Liver (tissue), 9 donors: Measurements from ENCODE around the gene BDKRB2. TPM values are rescaled to one million over a fixed set of nuclear protein-coding genes. Genes with fewer than 3 reads are reported as not detected.

ENCODE experiments used
- DNase-seq: peaks from one replicate; pipeline ENCODE4 v3.0.0-alpha.2; 2017; ENCODE audit warnings: low spot score
- H3K27ac ChIP-seq, 2 donors: one replicate each; pipeline ENCODE4 v1.7.0; 2013; ENCODE audit warnings: inconsistent platforms in 2 of 2, low read length in 2 of 2, control low read depth in 1 of 2, low read depth in 1 of 2, mild to moderate bottlenecking in 1 of 2
- H3K27me3 ChIP-seq, 4 donors: one replicate each; pipeline versions ENCODE4 v1.6.1 to v1.7.0; 2013; ENCODE audit warnings: low read length in 3 of 4, inconsistent platforms in 1 of 4, mild to moderate bottlenecking in 1 of 4, moderate library complexity in 1 of 4; ENCODE audit not compliant: control insufficient read depth in 4 of 4, insufficient read depth in 4 of 4
- H3K36me3 ChIP-seq, 4 donors: one replicate each; pipeline versions ENCODE4 v1.6.1 to v1.7.0; 2013; ENCODE audit warnings: low read length in 3 of 4, mild to moderate bottlenecking in 3 of 4, low read depth in 1 of 4, moderate library complexity in 1 of 4; ENCODE audit not compliant: control insufficient read depth in 4 of 4, insufficient read depth in 3 of 4
- H3K4me1 ChIP-seq, 4 donors: one replicate each; pipeline versions ENCODE4 v1.6.1 to v1.7.0; 2013; ENCODE audit warnings: low read length in 3 of 4, mild to moderate bottlenecking in 3 of 4, moderate library complexity in 1 of 4; ENCODE audit not compliant: control insufficient read depth in 4 of 4, insufficient read depth in 4 of 4
- H3K4me3 ChIP-seq, 3 donors: one replicate each; pipeline versions ENCODE4 v1.6.1 to v1.7.0; 2013; ENCODE audit warnings: low read length in 3 of 3, control low read depth in 1 of 3, low read depth in 1 of 3, mild to moderate bottlenecking in 1 of 3
- H3K9ac ChIP-seq, 2 donors: one replicate each; pipeline ENCODE4 v1.7.0; 2013; ENCODE audit warnings: low read length in 2 of 2, mild to moderate bottlenecking in 2 of 2, moderate library complexity in 2 of 2, control low read depth in 1 of 2, low read depth in 1 of 2
- H3K9me3 ChIP-seq, 4 donors: one replicate each; pipeline versions ENCODE4 v1.6.1 to v1.7.0; 2013; ENCODE audit warnings: low read length in 3 of 4; ENCODE audit not compliant: control insufficient read depth in 4 of 4
- CTCF ChIP-seq: fragments of 150-350 bp; IDR thresholded peaks from 2 replicates; pipeline ENCODE4 v1.5.1; 2017; ENCODE audit warnings: improper control_type of control experiment, low read depth, low read length; ENCODE audit not compliant: missing input control
- EGR1 ChIP-seq, 2 donors: IDR thresholded peaks; 2 replicates each; pipeline ENCODE4 v1.6.1; 2016 to 2018; ENCODE audit warnings: antibody characterized with exemption in 2 of 2, low read depth in 2 of 2
- FOXA1 ChIP-seq: IDR thresholded peaks from 2 replicates; pipeline ENCODE4 v1.6.1; 2016; ENCODE audit warnings: antibody characterized with exemption
- FOXA2 ChIP-seq: IDR thresholded peaks from 2 replicates; pipeline ENCODE4 v1.6.1; 2016; ENCODE audit warnings: antibody characterized with exemption
- GABPA ChIP-seq, 2 donors: IDR thresholded peaks in 1 of 2; conservative IDR thresholded peaks in 1 of 2; 2 replicates each; pipeline ENCODE4 v1.6.1; 2016; ENCODE audit warnings: antibody characterized with exemption in 2 of 2, mild to moderate bottlenecking in 1 of 2, moderate library complexity in 1 of 2
- HNF4A ChIP-seq, 2 donors: conservative IDR thresholded peaks; 2 replicates each; pipeline ENCODE4 v1.6.1; 2016; ENCODE audit warnings: antibody characterized with exemption in 2 of 2, mild to moderate bottlenecking in 2 of 2
- HNF4G ChIP-seq: IDR thresholded peaks from 2 replicates; pipeline ENCODE4 v1.6.1; 2016; ENCODE audit warnings: antibody characterized with exemption
- JUND ChIP-seq, 2 donors: IDR thresholded peaks; 2 replicates each; pipeline ENCODE4 v1.6.1; 2016; ENCODE audit warnings: antibody characterized with exemption in 2 of 2
- NR2F2 ChIP-seq: IDR thresholded peaks from 2 replicates; pipeline ENCODE4 v1.6.1; 2016; ENCODE audit warnings: antibody characterized with exemption
- RAD21 ChIP-seq, 2 donors: IDR thresholded peaks; 2 replicates each; pipeline ENCODE4 v1.6.1; 2016; ENCODE audit warnings: antibody characterized with exemption in 2 of 2, mild to moderate bottlenecking in 2 of 2
- REST ChIP-seq: IDR thresholded peaks from 2 replicates; pipeline ENCODE4 v1.6.1; 2016; ENCODE audit warnings: antibody characterized with exemption, mild to moderate bottlenecking
- RXRA ChIP-seq, 2 donors: IDR thresholded peaks; 2 replicates each; pipeline ENCODE4 v1.6.1; 2017 to 2018; ENCODE audit warnings: antibody characterized with exemption in 2 of 2, mild to moderate bottlenecking in 1 of 2
- SP1 ChIP-seq: IDR thresholded peaks from 2 replicates; pipeline ENCODE4 v1.6.1; 2018; ENCODE audit warnings: antibody characterized with exemption, mild to moderate bottlenecking
- TAF1 ChIP-seq: conservative IDR thresholded peaks from 2 replicates; pipeline ENCODE4 v1.6.1; 2016; ENCODE audit warnings: antibody characterized with exemption, mild to moderate bottlenecking
- YY1 ChIP-seq: IDR thresholded peaks from 2 replicates; pipeline ENCODE4 v1.6.1; 2016; ENCODE audit warnings: antibody characterized with exemption, mild to moderate bottlenecking
- WGBS: extraction: QIAGEN DNeasy Blood & Tissue Kit; methylation state at CpG from one replicate; pipeline ENCODE4 v1.1.7; 2013; 5-methylcytosine and 5-hydroxymethylcytosine counted together
- polyA plus RNA-seq, 2 donors: library from polyadenylated mRNA; stranded (reverse) in 1 of 2; unstranded in 1 of 2; fragments of 200-250 nt in 1 of 2; fragments of >200 nt in 1 of 2; fragmentation: Nextera tagmentation in 1 of 2; extraction: Ambion mirVana in 1 of 2; gene quantifications; one replicate each; pipeline versions ENCODE4 v1.2.1 to v1.2.3, GENCODE V29; 2013 to 2015
- total RNA-seq, 2 donors: library from RNA; depleted of rRNA; stranded (reverse); fragments of >200 nt; gene quantifications; one replicate each; pipeline ENCODE4 v1.2.3, GENCODE V29; 2014
- TF ChIP-seq, protein P1 (sequence below): IDR thresholded peaks from 2 replicates; pipeline ENCODE4 v1.6.1; 2016; ENCODE audit warnings: antibody characterized with exemption
- TF ChIP-seq, protein P2 (sequence below): IDR thresholded peaks from 2 replicates; pipeline ENCODE4 v1.6.1; 2016; ENCODE audit warnings: antibody characterized with exemption
- TF ChIP-seq, protein P3 (sequence below): IDR thresholded peaks from 2 replicates; pipeline ENCODE4 v1.6.1; 2016; ENCODE audit warnings: antibody characterized with exemption
- donor health status: healthy.
- donor health status: healthy.
- donor health status: healthy.
- donor health status: healthy.
- donor health status: healthy.

The BDKRB2 gene
- total and polyA plus RNA-seq, 4 donors: 0.10 to 0.25 (median 0.17) TPM

DNA sequence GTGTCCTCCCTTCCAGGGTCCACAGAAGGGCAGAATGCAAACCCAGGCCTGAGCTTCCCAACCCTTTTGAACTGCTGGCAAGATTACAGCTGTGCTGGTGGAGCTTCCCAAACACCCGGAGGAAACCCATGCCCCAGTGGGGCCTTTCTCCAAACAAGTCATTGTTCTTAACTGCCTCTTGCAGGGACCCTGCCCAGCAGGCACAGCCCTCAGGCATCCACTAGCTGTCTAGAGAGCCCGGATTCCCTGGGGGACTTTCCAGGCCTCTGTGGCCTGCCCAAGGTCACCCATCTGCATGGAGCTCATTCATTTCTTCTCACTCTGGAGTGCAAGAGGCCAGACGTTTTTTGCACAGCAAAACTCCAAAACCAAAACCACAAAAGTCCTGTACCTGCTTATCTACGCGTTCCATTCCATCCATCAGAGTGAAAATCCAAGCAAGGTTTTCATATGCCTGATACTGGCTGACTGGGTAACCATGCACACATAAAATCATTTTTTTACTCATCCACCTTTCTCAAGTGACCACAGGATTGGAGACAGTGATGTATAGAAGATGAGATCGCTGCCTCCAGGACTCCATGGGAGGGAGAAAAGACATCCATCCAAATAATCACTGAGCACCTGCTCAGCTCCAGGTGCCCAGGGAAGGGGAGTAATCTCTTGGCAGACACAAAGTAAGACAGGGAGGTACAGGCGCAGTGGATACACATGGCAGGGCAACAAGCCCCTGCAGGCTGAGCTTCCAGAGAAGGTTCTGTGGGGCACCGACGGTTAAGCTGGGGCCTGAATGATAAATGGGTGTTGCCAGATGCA is 17.2 kb upstream of the BDKRB2 start:
- H3K9me3 ChIP-seq: no peaks in the 10 kb centered on the region
- no peak overlapping the region for H3K4me3 ChIP-seq
- no peak for TF ChIP-seq REST
- TF ChIP-seq, protein P1, sequence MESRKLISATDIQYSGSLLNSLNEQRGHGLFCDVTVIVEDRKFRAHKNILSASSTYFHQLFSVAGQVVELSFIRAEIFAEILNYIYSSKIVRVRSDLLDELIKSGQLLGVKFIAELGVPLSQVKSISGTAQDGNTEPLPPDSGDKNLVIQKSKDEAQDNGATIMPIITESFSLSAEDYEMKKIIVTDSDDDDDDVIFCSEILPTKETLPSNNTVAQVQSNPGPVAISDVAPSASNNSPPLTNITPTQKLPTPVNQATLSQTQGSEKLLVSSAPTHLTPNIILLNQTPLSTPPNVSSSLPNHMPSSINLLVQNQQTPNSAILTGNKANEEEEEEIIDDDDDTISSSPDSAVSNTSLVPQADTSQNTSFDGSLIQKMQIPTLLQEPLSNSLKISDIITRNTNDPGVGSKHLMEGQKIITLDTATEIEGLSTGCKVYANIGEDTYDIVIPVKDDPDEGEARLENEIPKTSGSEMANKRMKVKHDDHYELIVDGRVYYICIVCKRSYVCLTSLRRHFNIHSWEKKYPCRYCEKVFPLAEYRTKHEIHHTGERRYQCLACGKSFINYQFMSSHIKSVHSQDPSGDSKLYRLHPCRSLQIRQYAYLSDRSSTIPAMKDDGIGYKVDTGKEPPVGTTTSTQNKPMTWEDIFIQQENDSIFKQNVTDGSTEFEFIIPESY: no peak
- TF ChIP-seq TAF1: no peak
- TF ChIP-seq HNF4A (conservative IDR thresholded peaks at IDR 0.05): no peak
- TF ChIP-seq GABPA (IDR thresholded peaks at IDR 0.05 in 1 of 2, conservative IDR thresholded peaks at IDR 0.05 in 1 of 2): no peak
- no peak for TF ChIP-seq FOXA1
- no peak for TF ChIP-seq RAD21 (IDR thresholded peaks at IDR 0.05)
- TF ChIP-seq SP1: no peak
- no peak for TF ChIP-seq JUND (IDR thresholded peaks at IDR 0.05)
- no peak for DNase-seq
- H3K27ac ChIP-seq: no peak overlapping the region
- H3K36me3 ChIP-seq: no peaks in the 10 kb centered on the region
- H3K9ac ChIP-seq: no peak overlapping the region
- H3K27me3 ChIP-seq: no peaks in the 10 kb centered on the region
- no peaks in the 10 kb centered on the region for H3K4me1 ChIP-seq
- WGBS: 81% methylated on average over 9 of the region's 9 CpGs

GRCh38 chr14:96189281-96189711 is 15.3 kb upstream of the BDKRB2 start:
- H3K9ac ChIP-seq: no peak overlapping the region
- no peak overlapping the region for H3K27ac ChIP-seq
- no peaks in the 10 kb centered on the region for H3K36me3 ChIP-seq
- H3K9me3 ChIP-seq: no peaks in the 10 kb centered on the region
- H3K27me3 ChIP-seq: no peaks in the 10 kb centered on the region
- H3K4me3 ChIP-seq: no peak overlapping the region
- DNase-seq: no peak
- WGBS: 68% methylated on average over 11 of the region's 11 CpGs
- H3K4me1 ChIP-seq: peaks cover 0 to under 1% (median 0%) of the 10 kb centered on the region in 4 donors
- TF ChIP-seq RAD21 (IDR thresholded peaks at IDR 0.05): no peak
- TF ChIP-seq, protein P2, sequence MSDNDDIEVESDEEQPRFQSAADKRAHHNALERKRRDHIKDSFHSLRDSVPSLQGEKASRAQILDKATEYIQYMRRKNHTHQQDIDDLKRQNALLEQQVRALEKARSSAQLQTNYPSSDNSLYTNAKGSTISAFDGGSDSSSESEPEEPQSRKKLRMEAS: no peak
- no peak for TF ChIP-seq SP1
- TF ChIP-seq NR2F2: no peak
- no peak for TF ChIP-seq TAF1
- TF ChIP-seq CTCF: no peak
- no peak for TF ChIP-seq YY1
- TF ChIP-seq, protein P3, sequence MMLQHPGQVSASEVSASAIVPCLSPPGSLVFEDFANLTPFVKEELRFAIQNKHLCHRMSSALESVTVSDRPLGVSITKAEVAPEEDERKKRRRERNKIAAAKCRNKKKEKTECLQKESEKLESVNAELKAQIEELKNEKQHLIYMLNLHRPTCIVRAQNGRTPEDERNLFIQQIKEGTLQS: no peak
- no peak for TF ChIP-seq FOXA1
- TF ChIP-seq HNF4G: no peak
- TF ChIP-seq EGR1 (IDR thresholded peaks at IDR 0.05; ENCODE audit: low read depth in 2 of 2): no peak
- no peak for TF ChIP-seq REST
- no peak for TF ChIP-seq FOXA2
- TF ChIP-seq JUND (IDR thresholded peaks at IDR 0.05): no peak
- no peak for TF ChIP-seq RXRA (IDR thresholded peaks at IDR 0.05)
- no peak for TF ChIP-seq GABPA (IDR thresholded peaks at IDR 0.05 in 1 of 2, conservative IDR thresholded peaks at IDR 0.05 in 1 of 2)
- no peak for TF ChIP-seq HNF4A (conservative IDR thresholded peaks at IDR 0.05)
